Skeletal muscle tissue (tissue), 4 donors: ENCODE measurements around the gene DCD. TPM values are rescaled to one million over a fixed set of nuclear protein-coding genes. Genes with fewer than 3 reads are reported as not detected.
"Not testable (repeated sequence)": the region's sequence is repeated elsewhere in the genome, so short reads cannot be mapped to it uniquely, and the experiment has no call there.

ENCODE experiments used
- H3K27ac ChIP-seq: one replicate; pipeline ENCODE4 v1.7.0; 2013; ENCODE audit warnings: mild to moderate bottlenecking, low read depth, low read length, inconsistent platforms
- H3K27me3 ChIP-seq, 3 donors: one replicate each; pipeline ENCODE4 v1.7.0; 2013; ENCODE audit warnings: low read length in 3 of 3; ENCODE audit not compliant: control insufficient read depth in 3 of 3, insufficient read depth in 3 of 3
- H3K36me3 ChIP-seq, 3 donors: one replicate each; pipeline ENCODE4 v1.7.0; 2013; ENCODE audit warnings: low read length in 3 of 3; ENCODE audit not compliant: control insufficient read depth in 3 of 3, insufficient read depth in 3 of 3
- H3K4me1 ChIP-seq, 3 donors: one replicate each; pipeline ENCODE4 v1.7.0; 2013; ENCODE audit warnings: low read length in 3 of 3, mild to moderate bottlenecking in 3 of 3; ENCODE audit not compliant: control insufficient read depth in 3 of 3, insufficient read depth in 3 of 3
- H3K4me3 ChIP-seq, 3 donors: one replicate each; pipeline ENCODE4 v1.7.0; 2013; ENCODE audit warnings: low read length in 3 of 3
- H3K9ac ChIP-seq, 3 donors: one replicate each; pipeline ENCODE4 v1.7.0; 2013; ENCODE audit warnings: low read length in 3 of 3, mild to moderate bottlenecking in 3 of 3, moderate library complexity in 2 of 3, low read depth in 1 of 3
- H3K9me3 ChIP-seq, 3 donors: one replicate each; pipeline ENCODE4 v1.7.0; 2013; ENCODE audit warnings: low read length in 3 of 3; ENCODE audit not compliant: control insufficient read depth in 3 of 3
- total RNA-seq: library from RNA; depleted of rRNA; stranded (reverse); fragments of >200 nt; gene quantifications from one replicate; pipeline ENCODE4 v1.2.3, GENCODE V29; 2014
- donor health status: Osteomylitis.

The DCD gene
- total RNA-seq, 1 donor from 2014 or later, result not detected

DNA sequence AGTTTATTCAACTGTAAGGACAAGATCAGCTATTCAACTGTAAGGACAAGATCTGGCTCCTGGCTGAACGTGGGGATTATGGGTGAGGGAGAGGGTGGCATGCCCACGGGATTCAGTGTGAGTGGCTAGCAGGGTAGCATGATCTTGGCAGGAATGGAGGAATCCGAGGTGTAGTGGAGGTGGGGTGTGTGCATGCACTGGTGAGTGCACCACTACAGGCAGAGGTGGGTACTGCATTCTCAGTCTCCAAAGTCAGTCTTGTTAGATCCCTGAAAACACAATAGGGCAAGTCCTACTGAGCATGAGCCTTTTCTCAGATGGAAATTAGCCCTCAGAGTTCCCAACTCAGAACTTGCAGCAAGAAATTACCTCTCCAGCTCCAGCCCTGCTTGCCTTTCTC is 32.2 kb upstream of the DCD start:
- no peak overlapping the region for H3K9ac ChIP-seq
- H3K27ac ChIP-seq, result no peak overlapping the region
- H3K27me3 ChIP-seq, result peaks cover 6 to 15% (median 10%) of the 10 kb centered on the region in 3 donors
- H3K9me3 ChIP-seq, result no peaks in the 10 kb centered on the region
- no peaks in the 10 kb centered on the region for H3K36me3 ChIP-seq
- H3K4me3 ChIP-seq, result no peak overlapping the region
- peaks cover 0 to 5% (median under 1%) of the 10 kb centered on the region in 3 donors for H3K4me1 ChIP-seq

DNA sequence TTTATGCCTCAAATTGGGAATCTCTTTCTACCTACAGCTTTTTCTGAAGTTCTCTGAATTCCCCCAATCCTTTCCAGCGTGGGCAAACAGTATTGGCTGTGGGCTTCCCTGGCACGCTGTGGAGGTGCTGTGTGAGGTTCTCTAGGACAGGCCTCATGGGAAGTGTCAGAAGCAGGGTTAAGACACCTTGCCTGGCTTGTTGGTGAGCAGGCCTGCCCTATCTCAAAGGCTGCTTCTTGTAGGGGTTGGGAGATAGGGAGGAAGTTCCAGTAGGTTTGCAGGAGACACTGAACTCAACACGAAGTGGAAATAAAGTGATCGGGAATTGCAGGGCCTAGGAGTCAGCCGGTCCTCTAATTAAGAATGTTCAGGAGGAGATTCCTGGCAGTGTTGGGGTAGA is 30.0 kb upstream of the DCD start:
- Histone ChIP-seq H3K9ac (no peak overlapping the region), H3K27me3 (peaks cover 0 to 9% (median 0%) of the 10 kb centered on the region in 3 donors), H3K4me3 (no peak overlapping the region), H3K36me3 (no peaks in the 10 kb centered on the region), H3K27ac (no peak overlapping the region), H3K9me3 (no peaks in the 10 kb centered on the region), H3K4me1 (no peaks in the 10 kb centered on the region)

DNA sequence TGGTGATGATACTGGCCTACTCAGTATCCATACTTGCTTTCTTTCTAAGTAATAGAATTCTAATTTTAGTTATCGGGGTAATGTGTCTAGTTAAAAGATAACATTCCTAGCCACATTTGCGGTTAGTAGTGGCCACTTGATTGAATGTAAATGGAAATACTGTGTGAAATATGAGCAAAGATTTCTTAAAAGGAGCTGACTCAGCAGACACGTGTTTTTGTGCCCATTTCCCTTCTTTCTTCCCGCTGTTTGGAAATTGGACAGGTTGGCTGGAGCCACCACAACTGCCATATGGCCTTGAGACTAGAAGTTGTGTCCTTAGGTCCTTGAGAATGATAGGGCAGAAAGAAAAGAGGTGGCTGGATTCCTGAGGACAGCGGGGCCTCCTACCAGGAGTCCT is 19.8 kb upstream of the DCD start:
- no peaks in the 10 kb centered on the region for H3K36me3 ChIP-seq
- no peaks in the 10 kb centered on the region for H3K9me3 ChIP-seq
- H3K9ac ChIP-seq, result no peak overlapping the region
- H3K4me1 ChIP-seq, result no peaks in the 10 kb centered on the region
- H3K27me3 ChIP-seq, result no peaks in the 10 kb centered on the region
- no peak overlapping the region for H3K27ac ChIP-seq
- H3K4me3 ChIP-seq, result no peak overlapping the region

GRCh38 chr12:54666008-54666407 is 17.8 kb upstream of the DCD start:
- Histone ChIP-seq H3K36me3 (no peaks in the 10 kb centered on the region), H3K4me1 (peaks cover 0 to 2% (median 0%) of the 10 kb centered on the region in 3 donors), H3K27ac (no peak overlapping the region), H3K9ac (no peak overlapping the region), H3K4me3 (no peak overlapping the region), H3K9me3 (no peaks in the 10 kb centered on the region), H3K27me3 (no peaks in the 10 kb centered on the region)

- not testable (repeated sequence) for H3K9me3 ChIP-seq, H3K36me3 ChIP-seq, H3K4me3 ChIP-seq, H3K4me1 ChIP-seq, H3K9ac ChIP-seq, H3K27ac ChIP-seq, H3K27me3 ChIP-seq
Observed at GRCh38 chr12:54665022-54665635, 17.0 kb upstream of the DCD start.

GRCh38 chr12:54663603-54664002 is 15.4 kb upstream of the DCD start:
- Histone ChIP-seq H3K9ac (no peak overlapping the region), H3K4me1 (peaks cover 0 to 7% (median 5%) of the 10 kb centered on the region in 3 donors), H3K27me3 (peaks cover 0 to 3% (median 3%) of the 10 kb centered on the region in 3 donors), H3K36me3 (no peaks in the 10 kb centered on the region), H3K4me3 (no peak overlapping the region), H3K27ac (no peak overlapping the region), H3K9me3 (no peaks in the 10 kb centered on the region)

DNA sequence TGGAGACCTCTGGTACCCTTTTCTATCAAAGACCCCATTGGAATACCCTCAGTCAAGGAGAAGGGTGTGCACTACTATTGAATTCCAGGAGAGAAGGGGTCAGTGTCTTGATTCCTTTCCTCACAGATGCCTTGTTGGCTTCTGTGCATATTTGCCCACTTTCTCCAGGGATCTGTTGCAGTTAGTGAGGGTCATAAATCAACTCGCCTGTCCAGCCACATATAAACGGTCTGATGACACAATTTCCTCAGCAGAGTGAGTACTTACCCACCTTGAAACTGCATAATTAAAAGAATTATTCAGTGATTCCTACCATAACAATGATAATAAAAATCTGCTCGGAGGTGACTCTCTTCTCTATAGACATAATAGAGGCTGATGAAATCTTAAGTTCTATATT is 13.9 kb upstream of the DCD start:
- no peak overlapping the region for H3K27ac ChIP-seq

GRCh38 chr12:54661048-54661447 is 12.9 kb upstream of the DCD start:
- peaks cover 0 to 6% (median 3%) of the 10 kb centered on the region in 3 donors for H3K27me3 ChIP-seq
- H3K9me3 ChIP-seq, result no peaks in the 10 kb centered on the region
- no peaks in the 10 kb centered on the region for H3K36me3 ChIP-seq
- H3K9ac ChIP-seq, result no peak overlapping the region
- H3K27ac ChIP-seq, result no peak overlapping the region
- peaks cover 0 to 7% (median 5%) of the 10 kb centered on the region in 3 donors for H3K4me1 ChIP-seq
- H3K4me3 ChIP-seq, result no peak overlapping the region

More for the DNA sequence above, 13.9 kb upstream of the DCD start:
- no peak overlapping the region for H3K9ac ChIP-seq
- peaks cover 0 to 6% (median 3%) of the 10 kb centered on the region in 3 donors for H3K27me3 ChIP-seq
- H3K4me3 ChIP-seq, result no peak overlapping the region
- H3K4me1 ChIP-seq, result peaks cover 0 to 7% (median 5%) of the 10 kb centered on the region in 3 donors
- no peaks in the 10 kb centered on the region for H3K36me3 ChIP-seq
- H3K9me3 ChIP-seq, result no peaks in the 10 kb centered on the region

GRCh38 chr12:54660320-54660962 is 12.3 kb upstream of the DCD start:
- Histone ChIP-seq H3K4me3 (peak overlapping the region in 1 of 3 donors; percentile 3), H3K27ac (no peak overlapping the region), H3K36me3 (no peaks in the 10 kb centered on the region)

More at GRCh38 chr12:54660320-54660962, 12.3 kb upstream of the DCD start:
- Histone ChIP-seq H3K9ac (no peak overlapping the region), H3K27me3 (peaks cover 0 to 6% (median 3%) of the 10 kb centered on the region in 3 donors), H3K4me1 (peaks cover 0 to 7% (median 5%) of the 10 kb centered on the region in 3 donors), H3K9me3 (no peaks in the 10 kb centered on the region)
